IPS DF 6.9 (cell line): Measurements from ENCODE around the gene CACNA1C.
"Not testable (repeated sequence)": the region's sequence is repeated elsewhere in the genome, so short reads cannot be mapped to it uniquely, and the experiment has no call there.

Source experiments
- DNase-seq: peaks from one replicate; pipeline ENCODE4 v3.0.0-alpha.2; 2013; ENCODE audit warnings: low read depth, low spot score
- H3K27ac ChIP-seq: one replicate; pipeline ENCODE4 v1.5.1; 2013; ENCODE audit warnings: low read length, control low read depth
- H3K27me3 ChIP-seq: 2 replicates; pipeline ENCODE4 v1.6.1; 2013; ENCODE audit warnings: mild to moderate bottlenecking, low read length; ENCODE audit not compliant: control insufficient read depth, insufficient read depth
- H3K36me3 ChIP-seq: 2 replicates; pipeline ENCODE4 v1.6.1; 2013; ENCODE audit warnings: low read length; ENCODE audit not compliant: control insufficient read depth, insufficient read depth
- H3K4me1 ChIP-seq: 2 replicates; pipeline ENCODE4 v1.6.1; 2013; ENCODE audit warnings: low read length; ENCODE audit not compliant: control insufficient read depth, insufficient read depth
- H3K4me3 ChIP-seq: 2 replicates; pipeline ENCODE4 v1.5.1; 2013; ENCODE audit warnings: mild to moderate bottlenecking, low read length
- H3K9me3 ChIP-seq: 2 replicates; pipeline ENCODE4 v1.6.1; 2013; ENCODE audit warnings: low read length, inconsistent platforms; ENCODE audit not compliant: control insufficient read depth, insufficient read depth
- WGBS: extraction: QIAGEN DNeasy Blood & Tissue Kit; methylation state at CpG from one replicate; pipeline ENCODE4 v1.1.7; 2013; ENCODE audit warnings: mixed read lengths, missing lambda C conversion rate; ENCODE audit not compliant: insufficient read length, insufficient coverage; 5-methylcytosine and 5-hydroxymethylcytosine counted together

The CACNA1C gene

DNA sequence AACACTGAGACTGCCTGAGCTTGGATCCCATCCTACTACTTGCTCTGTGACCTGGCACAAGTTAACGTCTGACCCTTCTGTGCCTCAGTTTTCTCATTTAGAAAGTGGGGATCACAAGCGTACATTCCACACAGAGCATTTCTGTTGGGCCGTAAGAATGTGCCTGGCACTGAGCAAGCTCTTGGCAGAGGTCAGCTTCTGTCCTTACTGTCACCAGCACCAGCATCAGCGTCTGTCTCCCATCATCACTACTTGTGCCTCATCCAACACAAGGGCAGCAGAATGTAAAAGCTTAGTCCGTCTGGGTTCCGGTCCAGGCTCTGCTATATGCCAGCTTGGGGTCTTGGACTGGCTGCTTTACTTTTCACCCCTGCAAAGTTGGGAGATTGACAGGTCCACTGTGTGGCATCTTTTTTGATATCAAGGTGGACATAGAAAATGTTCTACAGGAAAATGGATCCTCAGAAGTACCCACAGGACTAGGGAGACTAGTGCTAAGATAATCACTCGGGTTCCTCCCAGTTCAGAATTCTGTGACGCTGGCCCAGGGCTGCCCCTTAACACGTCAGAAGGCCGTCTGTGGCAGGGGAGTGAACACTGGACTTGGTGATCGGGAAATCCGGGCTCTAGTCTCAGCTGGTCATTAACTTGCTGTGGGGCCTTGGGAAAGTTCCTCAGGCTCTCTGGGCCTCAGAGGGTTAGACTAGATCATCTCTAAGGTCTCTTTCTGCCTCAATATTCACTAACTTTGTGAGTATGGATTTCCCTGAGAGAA lies 65.9 kb downstream of the CACNA1C start:
- Histone ChIP-seq H3K27me3 (no peaks in the 10 kb centered on the region), H3K27ac (no peak overlapping the region), H3K4me3 (no peak overlapping the region), H3K36me3 (no peaks in the 10 kb centered on the region), H3K9me3 (no peaks in the 10 kb centered on the region), H3K4me1 (peaks cover 1% of the 10 kb centered on the region; the same call in 1 of the 2 replicates)
- no peak for DNase-seq
- no CpG with 5 or more reads among the region's 12 CpGs for WGBS

DNA sequence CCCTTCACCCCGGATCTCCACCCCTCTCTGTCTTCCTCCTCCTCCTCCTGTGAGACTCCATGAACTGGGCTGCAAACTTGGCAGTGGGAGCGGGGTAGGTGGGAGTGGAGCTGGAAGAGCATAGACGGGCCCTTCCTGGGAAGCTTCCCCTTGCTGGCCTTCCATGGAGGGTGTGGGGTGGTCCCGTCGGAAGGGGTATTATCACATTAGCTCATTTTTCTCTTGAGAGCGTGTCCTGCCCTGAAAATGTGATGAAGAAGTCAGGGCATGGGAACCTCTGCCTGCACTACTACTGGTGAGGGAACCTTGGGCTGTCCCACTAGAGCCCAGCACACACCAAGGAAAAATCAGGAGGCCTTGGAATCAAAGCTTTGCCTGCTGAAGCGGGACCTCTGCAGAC lies 66.5 kb downstream of the CACNA1C start:
- DNase-seq, result no peak
- Histone ChIP-seq H3K4me3 (no peak overlapping the region), H3K36me3 (no peaks in the 10 kb centered on the region), H3K27ac (no peak overlapping the region), H3K9me3 (no peaks in the 10 kb centered on the region), H3K4me1 (peaks cover 1% of the 10 kb centered on the region; the same call in 1 of the 2 replicates), H3K27me3 (no peaks in the 10 kb centered on the region)
- WGBS, result no CpG with 5 or more reads among the region's 7 CpGs

DNA sequence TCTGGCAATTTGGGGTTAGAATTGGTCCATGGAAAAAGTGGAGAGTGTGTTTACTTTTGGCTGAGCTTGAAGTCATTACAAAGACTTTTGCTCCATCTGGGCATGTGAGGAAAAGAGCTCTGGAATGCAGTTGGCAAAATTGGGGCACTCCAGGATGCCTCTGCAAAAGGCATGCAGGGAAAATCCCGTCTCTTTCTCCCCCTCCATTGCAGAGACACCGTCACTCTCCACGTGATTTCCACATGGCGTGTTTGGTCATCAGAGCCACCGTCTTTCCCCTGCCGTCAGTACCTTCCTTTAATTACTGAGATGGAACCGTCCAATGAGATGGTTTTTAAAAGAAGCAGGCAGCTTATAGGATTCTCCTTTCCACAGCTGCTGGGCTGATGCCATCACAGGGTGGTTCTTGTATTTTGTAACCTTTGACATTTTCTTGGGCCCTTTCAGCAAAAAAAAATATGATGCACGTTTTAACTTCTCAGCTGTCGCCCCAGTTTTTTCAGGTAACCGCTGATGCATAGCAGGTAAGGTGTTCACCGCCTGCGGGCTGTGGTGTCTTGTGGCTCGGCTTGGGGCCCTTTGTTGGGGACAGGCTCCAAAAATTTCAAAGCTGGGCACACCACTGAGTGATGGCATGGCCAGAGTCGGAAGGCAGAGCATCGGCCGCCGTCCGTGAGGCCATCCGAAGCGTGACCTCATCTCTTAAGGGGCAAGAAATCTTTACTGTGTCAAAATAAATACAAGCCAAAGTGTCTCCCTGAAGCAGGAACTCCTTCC lies 68.4 kb downstream of the CACNA1C start:
- no peaks in the 10 kb centered on the region for H3K27me3 ChIP-seq
- H3K27ac ChIP-seq, result no peak overlapping the region
- H3K9me3 ChIP-seq, result no peaks in the 10 kb centered on the region
- WGBS, result no CpG with 5 or more reads among the region's 20 CpGs
- no peak for DNase-seq
- H3K4me3 ChIP-seq, result no peak overlapping the region
- H3K36me3 ChIP-seq, result no peaks in the 10 kb centered on the region
- H3K4me1 ChIP-seq, result no peaks in the 10 kb centered on the region

DNA sequence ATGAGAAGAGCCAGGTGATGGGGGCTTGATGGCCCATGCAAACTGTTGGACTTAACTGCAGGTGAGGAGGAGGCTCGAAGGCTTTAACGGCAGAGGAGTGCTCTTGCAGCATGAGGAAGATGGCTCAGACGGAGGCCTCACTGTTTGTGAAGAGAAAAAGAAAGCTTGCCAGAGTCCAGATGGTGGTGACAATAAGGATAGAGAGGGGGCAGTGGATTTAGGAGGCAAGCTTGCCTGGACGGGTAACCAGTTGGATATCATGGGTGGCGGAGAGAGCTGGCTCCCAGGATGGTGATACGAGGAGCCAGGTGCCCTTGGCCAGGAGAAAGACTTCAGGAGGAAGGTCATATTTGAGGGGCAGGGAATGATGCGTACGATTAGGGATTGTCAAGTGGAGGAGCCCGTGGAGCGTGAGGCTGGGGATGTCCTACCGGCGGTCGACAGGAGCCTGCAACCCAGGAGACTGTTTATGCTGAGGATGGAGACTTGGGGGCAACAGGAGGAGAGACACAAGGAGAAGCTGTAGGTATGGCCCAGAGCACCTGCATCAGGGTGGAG lies 71.8 kb downstream of the CACNA1C start:
- DNase-seq, result no peak
- H3K27ac ChIP-seq, result no peak overlapping the region
- H3K9me3 ChIP-seq, result no peaks in the 10 kb centered on the region
- no peaks in the 10 kb centered on the region for H3K27me3 ChIP-seq
- WGBS, result no CpG with 5 or more reads among the region's 13 CpGs
- H3K4me3 ChIP-seq, result no peak overlapping the region
- H3K36me3 ChIP-seq, result no peaks in the 10 kb centered on the region
- no peaks in the 10 kb centered on the region; the same call in 1 of the 2 replicates for H3K4me1 ChIP-seq

DNA sequence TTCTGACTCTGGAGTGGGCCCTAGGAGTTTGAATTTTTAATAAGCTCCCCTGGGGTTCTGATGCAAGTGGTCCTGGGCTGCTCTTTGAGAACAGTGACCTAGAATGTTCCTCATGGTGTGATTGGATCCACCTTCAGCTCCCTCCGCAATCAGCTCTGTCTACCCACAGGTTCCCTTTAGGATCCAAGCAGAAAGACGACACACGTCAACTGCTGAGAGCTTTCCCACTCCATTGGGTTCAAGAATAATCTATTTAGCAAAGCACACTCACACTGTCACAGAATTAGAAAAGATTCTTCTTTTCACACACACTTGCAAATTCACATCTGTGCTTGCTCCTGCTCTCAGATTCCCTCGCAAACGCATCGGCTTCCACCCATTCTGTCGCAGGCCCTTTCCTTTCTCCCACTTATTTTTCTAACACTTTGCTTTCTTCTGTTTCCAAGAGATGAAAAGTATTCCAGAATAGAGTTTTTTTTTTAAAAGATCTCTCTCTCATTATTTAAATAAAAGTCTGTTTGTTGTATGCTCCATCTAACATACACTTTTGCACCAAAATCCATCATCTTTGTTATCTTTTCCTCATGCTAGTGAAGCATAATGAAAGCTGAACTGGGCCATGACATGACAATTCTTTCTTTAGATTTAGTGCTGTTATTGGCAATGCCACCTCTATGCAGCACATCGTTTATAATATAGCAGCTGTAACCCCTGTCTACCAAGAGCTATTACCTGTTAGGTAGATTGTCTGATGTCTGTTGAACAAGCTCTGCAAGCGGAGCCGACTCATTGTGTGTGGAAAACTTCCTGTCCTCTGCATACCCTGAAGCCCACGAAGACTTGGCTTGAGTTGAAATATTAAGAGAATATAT lies 73.1 kb downstream of the CACNA1C start:
- WGBS, result no CpG with 5 or more reads among the region's 11 CpGs
- Histone ChIP-seq H3K27me3 (no peaks in the 10 kb centered on the region), H3K36me3 (no peaks in the 10 kb centered on the region), H3K27ac (no peak overlapping the region), H3K4me3 (no peak overlapping the region), H3K9me3 (no peaks in the 10 kb centered on the region), H3K4me1 (no peaks in the 10 kb centered on the region; the same call in 1 of the 2 replicates)
- no peak for DNase-seq

DNA sequence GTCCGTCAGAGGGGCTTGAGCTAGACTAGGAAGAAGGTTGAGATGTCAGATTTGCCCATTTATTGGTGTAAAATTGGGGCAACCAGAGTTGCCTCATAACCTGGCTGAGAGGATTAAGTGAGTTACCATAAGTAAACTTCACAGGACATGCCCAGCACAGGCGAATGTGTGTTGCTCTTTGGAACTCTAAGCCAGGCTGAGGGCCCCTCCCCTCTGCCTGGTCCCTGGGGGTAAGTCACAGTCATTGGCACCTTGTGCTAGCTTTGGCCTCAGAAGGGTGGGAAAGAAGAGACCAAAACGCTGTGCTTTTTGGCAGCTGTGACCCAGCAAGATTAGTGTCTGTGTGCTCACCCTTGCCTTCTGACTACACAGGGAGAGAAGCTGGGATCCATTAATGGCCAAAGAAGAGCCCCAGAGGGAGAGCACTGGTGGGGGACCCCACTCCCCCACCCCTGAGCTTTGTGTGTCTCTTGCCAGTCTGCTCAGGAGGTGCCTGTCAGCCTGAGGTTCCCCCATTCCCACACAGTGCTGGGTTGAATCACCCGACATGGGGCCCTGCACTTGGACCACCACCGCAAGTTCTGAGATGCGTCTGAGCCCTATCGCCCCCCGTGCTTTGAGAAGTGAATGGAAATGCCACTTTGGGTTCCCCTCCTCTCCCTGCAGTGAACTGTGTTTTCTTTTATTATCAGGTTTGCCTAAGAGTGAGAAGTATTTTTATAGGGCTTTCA lies 74.1 kb downstream of the CACNA1C start:
- H3K4me3 ChIP-seq, result no peak overlapping the region
- no CpG with 5 or more reads among the region's 8 CpGs for WGBS

DNA sequence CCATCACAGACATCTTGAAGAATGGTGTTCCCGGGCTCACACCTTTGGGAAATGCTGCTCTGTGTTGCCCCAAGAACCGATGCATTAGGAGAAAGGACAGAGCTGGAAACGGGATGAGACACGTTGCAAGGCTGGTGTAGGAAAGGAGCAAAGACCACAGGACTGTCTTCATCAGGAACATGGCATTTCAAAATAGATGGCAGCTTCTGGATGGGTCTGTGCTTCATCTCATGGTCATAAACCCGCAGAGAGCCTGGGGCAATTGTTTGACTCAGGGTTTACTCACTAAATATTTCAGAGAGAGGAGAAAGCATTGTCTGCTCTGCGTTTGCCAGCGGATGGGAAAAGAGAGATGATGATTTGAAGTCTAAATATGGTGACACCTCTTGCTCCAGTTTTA lies 76.3 kb downstream of the CACNA1C start:
- H3K36me3 ChIP-seq, result no peaks in the 10 kb centered on the region
- H3K4me1 ChIP-seq, result no peaks in the 10 kb centered on the region; the same call in 1 of the 2 replicates
- no CpG with 5 or more reads among the region's 7 CpGs for WGBS
- no peak overlapping the region for H3K4me3 ChIP-seq
- no peaks in the 10 kb centered on the region for H3K9me3 ChIP-seq
- no peaks in the 10 kb centered on the region for H3K27me3 ChIP-seq
- H3K27ac ChIP-seq, result no peak overlapping the region
- DNase-seq, result no peak

More for the DNA sequence above, 74.1 kb downstream of the CACNA1C start:
- Histone ChIP-seq H3K27ac (no peak overlapping the region), H3K27me3 (no peaks in the 10 kb centered on the region), H3K36me3 (no peaks in the 10 kb centered on the region), H3K9me3 (no peaks in the 10 kb centered on the region), H3K4me1 (no peaks in the 10 kb centered on the region; the same call in 1 of the 2 replicates)
- DNase-seq, result no peak

DNA sequence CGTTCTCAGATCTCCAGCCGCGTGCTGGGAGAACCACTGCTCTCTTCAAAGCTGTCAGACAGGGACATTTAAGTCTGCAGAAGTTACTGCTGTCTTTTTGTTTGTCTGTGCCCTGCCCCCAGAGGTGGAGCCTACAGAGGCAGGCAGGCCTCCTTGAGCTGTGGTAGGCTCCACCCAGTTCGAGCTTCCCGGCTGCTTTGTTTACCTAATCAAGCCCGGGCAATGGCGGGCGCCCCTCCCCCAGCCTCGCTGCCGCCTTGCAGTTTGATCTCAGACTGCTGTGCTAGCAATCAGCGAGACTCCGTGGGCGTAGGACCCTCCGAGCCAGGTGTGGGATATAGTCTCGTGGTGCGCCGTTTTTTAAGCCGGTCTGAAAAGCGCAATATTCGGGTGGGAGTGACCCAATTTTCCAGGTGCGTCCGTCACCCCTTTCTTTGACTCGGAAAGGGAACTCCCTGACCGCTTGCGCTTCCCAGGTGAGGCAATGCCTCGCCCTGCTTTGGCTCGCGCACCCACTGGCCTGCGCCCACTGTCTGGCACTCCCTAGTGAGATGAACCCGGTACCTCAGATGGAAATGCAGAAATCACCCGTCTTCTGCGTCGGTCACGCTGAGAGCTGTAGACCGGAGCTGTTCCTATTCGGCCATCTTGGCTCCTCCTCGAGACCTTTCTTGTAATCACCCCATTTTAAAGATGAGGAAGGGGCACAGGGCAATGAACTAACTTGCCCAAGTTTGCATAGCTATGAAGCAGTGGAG lies 83.1 kb downstream of the CACNA1C start:
- not testable (repeated sequence) for H3K36me3 ChIP-seq, H3K4me3 ChIP-seq, H3K4me1 ChIP-seq, H3K27me3 ChIP-seq, DNase-seq, H3K9me3 ChIP-seq, H3K27ac ChIP-seq
- no CpG with 5 or more reads among the region's 37 CpGs for WGBS

DNA sequence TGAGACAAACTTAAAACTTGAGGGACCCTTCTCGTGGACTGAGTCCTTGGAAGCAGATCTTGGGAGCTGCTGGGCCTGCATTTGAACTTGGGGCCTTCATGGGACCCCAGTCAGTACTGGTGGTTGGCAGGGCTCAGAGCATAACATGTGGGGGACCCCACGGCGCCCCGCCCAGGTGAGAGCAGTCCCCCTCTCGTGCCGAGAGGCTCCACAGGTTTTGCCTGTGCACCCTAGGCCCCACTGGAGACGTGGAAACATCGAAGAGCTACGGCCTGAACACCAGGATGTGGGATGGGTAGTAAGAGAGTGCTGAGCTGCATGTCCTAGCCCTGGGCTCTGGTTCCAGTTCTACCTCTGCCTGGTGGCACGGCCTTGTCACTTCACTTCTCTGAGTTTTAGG lies 84.1 kb downstream of the CACNA1C start:
- WGBS, result no CpG with 5 or more reads among the region's 10 CpGs
- Histone ChIP-seq H3K27me3 (no peaks in the 10 kb centered on the region), H3K4me1 (0 out of 2 replicates have a peak, but pooled peaks cover 1% of the 10 kb centered on the region), H3K36me3 (no peaks in the 10 kb centered on the region), H3K27ac (no peak overlapping the region), H3K4me3 (no peak overlapping the region), H3K9me3 (no peaks in the 10 kb centered on the region)
- DNase-seq, result no peak
